PC-3 (cell line): ENCODE results near the gene LMTK2. TPM values are rescaled to one million over a fixed set of nuclear protein-coding genes. Genes with fewer than 3 reads are reported as not detected.

Experiments used
- ATAC-seq: fragments of 200-7000 bp; cut with Tn5 transposase; 2 replicates; pipeline ENCODE4 v1.9.1; 2020; ENCODE audit warnings: mild to moderate bottlenecking, moderate library complexity
- BruUV-seq: library from RNA; stranded (reverse); fragments of 400-500 nt; replicated peaks from 2 replicates; lab custom pipeline; 2021; lab: Mats Ljungman, UMichigan
- CTCF ChIA-PET: fragments of 300-600 bp; sonication (Branson Sonifier 250); formaldehyde crosslinking; loops from one replicate; lab custom pipeline; 2022; ENCODE audit warnings: antibody characterized with exemption; lab: Charles Lee
- POLR2A ChIA-PET: fragments of 300-600 bp; sonication (Branson Sonifier 250); formaldehyde crosslinking; loops from one replicate; lab custom pipeline; 2022; ENCODE audit warnings: antibody characterized with exemption; ENCODE audit not compliant: unreplicated experiment; lab: Charles Lee
- DNase-seq: peaks from one replicate; pipeline ENCODE4 v3.0.0-alpha.2; 2015
- H2AFZ ChIP-seq: fragments of 300-600 bp; sonication (generic); 2 replicates; pipeline ENCODE4 v1.6.0; 2016; ENCODE audit warnings: antibody characterized with exemption, low read length
- H3F3A ChIP-seq: fragments of 300-600 bp; sonication (generic); one replicate; pipeline ENCODE4 v1.6.0; 2017; ENCODE audit warnings: antibody characterized with exemption, low read length, control low read depth, mild to moderate bottlenecking; ENCODE audit not compliant: unreplicated experiment
- H3K27ac ChIP-seq: fragments of 300-600 bp; sonication (generic); 2 replicates; pipeline ENCODE4 v1.5.1; 2016; ENCODE audit warnings: mild to moderate bottlenecking, low read length
- H3K27me3 ChIP-seq: fragments of 300-600 bp; sonication (generic); 2 replicates; pipeline ENCODE4 v1.6.1; 2016; ENCODE audit warnings: low read length, mixed read lengths
- H3K36me3 ChIP-seq: fragments of 300-600 bp; sonication (generic); 2 replicates; pipeline ENCODE4 v1.6.1; 2016; ENCODE audit warnings: low read depth, mixed run types, low read length, mixed read lengths
- H3K4me1 ChIP-seq: fragments of 300-600 bp; sonication (generic); 2 replicates; pipeline ENCODE4 v1.5.1; 2016; ENCODE audit warnings: low read length; ENCODE audit not compliant: insufficient read depth
- H3K4me2 ChIP-seq: fragments of 300-600 bp; sonication (generic); 2 replicates; pipeline ENCODE4 v1.6.0; 2016; ENCODE audit warnings: low read length
- H3K4me3 ChIP-seq: fragments of 300-600 bp; sonication (generic); 2 replicates; pipeline ENCODE4 v1.5.1; 2016; ENCODE audit warnings: mild to moderate bottlenecking, low read length, mixed read lengths
- H3K79me2 ChIP-seq: fragments of 300-600 bp; sonication (generic); 2 replicates; pipeline ENCODE4 v1.6.1; 2017; ENCODE audit warnings: low read length, mixed read lengths
- H3K9ac ChIP-seq: fragments of 300-600 bp; sonication (generic); 2 replicates; pipeline ENCODE4 v1.6.0; 2016; ENCODE audit warnings: mild to moderate bottlenecking, low read length
- H3K9me2 ChIP-seq: fragments of 300-600 bp; sonication (generic); replicated peaks from 2 replicates; pipeline ENCODE4 v1.6.1; 2016; ENCODE audit warnings: mixed run types, low read length, mixed read lengths
- H3K9me3 ChIP-seq: fragments of 300-600 bp; sonication (generic); 2 replicates; pipeline ENCODE4 v1.6.1; 2016; ENCODE audit warnings: low read length, mixed read lengths
- H4K20me1 ChIP-seq: fragments of 300-600 bp; sonication (generic); 2 replicates; pipeline ENCODE4 v1.6.1; 2016; ENCODE audit warnings: low read length, mixed read lengths
- CTCF ChIP-seq: fragments of 300-600 bp; sonication (generic); conservative IDR thresholded peaks from 2 replicates; pipeline ENCODE4 v1.5.1; 2017; ENCODE audit warnings: antibody characterized with exemption, low read depth, mild to moderate bottlenecking, low read length
- EZH2 ChIP-seq: fragments of 300-600 bp; sonication (generic); IDR thresholded peaks from one replicate; pipeline ENCODE4 v1.6.1; 2017; ENCODE audit warnings: antibody characterized with exemption, mild to moderate bottlenecking, low read length; ENCODE audit not compliant: unreplicated experiment
- EZH2phosphoT487 ChIP-seq: fragments of 300-600 bp; sonication (generic); IDR thresholded peaks from 2 replicates; pipeline ENCODE4 v1.6.1; 2018; ENCODE audit warnings: mild to moderate bottlenecking, antibody characterized with exemption, low read length, borderline replicate concordance
- intact Hi-C: fragments of 100-400 bp; cut with micrococcal nuclease; formaldehyde crosslinking; loops from 2 replicates; pipeline ENCODE4 v1.9.0; 2023
- total RNA-seq: library from RNA; depleted of rRNA; stranded (reverse); fragments of >200 nt; gene quantifications from 2 replicates; pipeline ENCODE4 v1.2.3, GENCODE V29; 2014

LMTK2 gene
- total RNA-seq, 1 experiment from 2014 or later = 9.0 TPM

- Histone ChIP-seq H3K27ac (no peak overlapping the region), H3K4me3 (no peak overlapping the region), H3K9me2 (no peaks in the 10 kb centered on the region), H2AFZ (no peak overlapping the region), H3K4me1 (peaks cover 22% of the 10 kb centered on the region), H3K9ac (no peak overlapping the region), H3K79me2 (peaks cover 2% of the 10 kb centered on the region; the same call in 1 of the 2 replicates), H3F3A (no peaks in the 10 kb centered on the region), H3K4me2 (no peak overlapping the region), H4K20me1 (no peaks in the 10 kb centered on the region), H3K27me3 (no peaks in the 10 kb centered on the region), H3K36me3 (no peaks in the 10 kb centered on the region; the same call in 1 of the 2 replicates), H3K9me3 (no peaks in the 10 kb centered on the region)
- no peak for TF ChIP-seq EZH2phosphoT487
- TF ChIP-seq CTCF = no peak
- TF ChIP-seq EZH2 = no peak
- CTCF ChIA-PET = interaction anchor here (5.8 kb wide), 1 partner anchor 145 kb away, joined by 72 read pairs; no protein-coding TSS in a partner anchor
- POLR2A ChIA-PET = no interaction called here
- intact Hi-C loops = loop anchor here (1.0 to 10.0 kb wide), 3 partner anchors 81 to 323 kb away; no protein-coding TSS in a partner anchor
- ATAC-seq = no peak
- no peak for DNase-seq
- BruUV-seq = no TSS peak
Measured at GRCh38 chr7:98167653-98168052, 61.0 kb downstream of the LMTK2 start.

GRCh38 chr7:98168181-98168903 is 61.7 kb downstream of the LMTK2 start:
- Histone ChIP-seq H3K27me3 (no peaks in the 10 kb centered on the region), H4K20me1 (no peaks in the 10 kb centered on the region), H2AFZ (no peak overlapping the region), H3F3A (no peaks in the 10 kb centered on the region), H3K36me3 (peaks cover 3% of the 10 kb centered on the region; the same call in 1 of the 2 replicates), H3K9ac (no peak overlapping the region), H3K9me3 (no peaks in the 10 kb centered on the region), H3K4me2 (no peak overlapping the region), H3K79me2 (no peaks in the 10 kb centered on the region; the same call in 1 of the 2 replicates), H3K4me1 (peaks cover 16% of the 10 kb centered on the region), H3K27ac (no peak overlapping the region), H3K4me3 (no peak overlapping the region), H3K9me2 (no peaks in the 10 kb centered on the region)
- ATAC-seq = peak; percentile 46
- CTCF ChIA-PET = interaction anchor here (0.5 to 5.8 kb wide), 9 partner anchors 35 to 669 kb away, joined by 3 to 72 read pairs (median 4); partner anchors contain the start of gene ASNS
- intact Hi-C loops = loop anchor here (1.0 to 10.0 kb wide), 3 partner anchors 82 to 324 kb away; no protein-coding TSS in a partner anchor
- TF ChIP-seq CTCF (peak; percentile 88), EZH2 (no peak)
- peak; percentile 86 for DNase-seq
- POLR2A ChIA-PET = no interaction called here
- no TSS peak for BruUV-seq
